GM12864 (cell line): ENCODE results near the gene COIL.

Experiments used
- DNase-seq: peaks from one replicate; pipeline ENCODE4 v3.0.0-alpha.2; 2011; ENCODE audit warnings: low read depth
- H3K4me3 ChIP-seq: 2 replicates; pipeline ENCODE4 v1.5.1; 2011; ENCODE audit warnings: mild to moderate bottlenecking, low read depth, low read length, control low read depth
- TF ChIP-seq, protein P1 (sequence below): IDR thresholded peaks from 2 replicates; pipeline ENCODE4 v1.5.1; 2011; ENCODE audit warnings: low read depth, mild to moderate bottlenecking, moderate library complexity, low read length, control low read depth, inconsistent platforms; ENCODE audit errors: missing control alignments

The COIL gene

DNA sequence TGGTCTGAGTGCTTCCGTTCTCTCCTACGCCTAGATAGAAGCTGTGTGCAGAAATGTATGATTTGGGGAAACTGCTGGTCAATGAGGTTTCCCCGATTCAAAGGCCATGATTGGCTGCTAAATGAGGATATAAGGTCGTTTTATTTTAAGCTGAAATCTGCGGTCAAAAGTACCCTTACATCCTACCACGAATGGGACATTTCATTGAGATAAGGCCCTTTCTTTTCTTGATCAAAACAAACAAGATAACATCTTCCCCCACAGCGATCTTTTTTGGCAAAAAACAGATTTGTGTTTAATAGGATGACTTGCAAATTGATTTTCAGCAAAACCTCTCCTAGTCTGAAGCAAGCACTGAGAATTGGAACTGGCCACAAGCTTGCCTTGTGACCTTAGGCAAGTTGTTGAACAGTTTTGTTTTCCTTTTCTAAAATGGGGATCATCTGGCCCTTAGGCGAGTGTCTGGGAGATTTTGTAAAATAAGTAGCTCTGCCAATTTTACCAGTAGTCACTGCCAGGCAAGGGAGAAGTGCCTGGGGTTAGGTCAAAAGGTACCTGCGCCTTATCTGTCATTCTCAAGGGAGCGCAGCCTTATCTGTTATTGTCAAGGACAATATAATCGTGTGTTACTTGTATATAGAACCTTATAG, 17.7 kb upstream of the COIL start:
- DNase-seq: no peak
- peak overlapping the region; percentile 91 for H3K4me3 ChIP-seq
- TF ChIP-seq, protein P1, sequence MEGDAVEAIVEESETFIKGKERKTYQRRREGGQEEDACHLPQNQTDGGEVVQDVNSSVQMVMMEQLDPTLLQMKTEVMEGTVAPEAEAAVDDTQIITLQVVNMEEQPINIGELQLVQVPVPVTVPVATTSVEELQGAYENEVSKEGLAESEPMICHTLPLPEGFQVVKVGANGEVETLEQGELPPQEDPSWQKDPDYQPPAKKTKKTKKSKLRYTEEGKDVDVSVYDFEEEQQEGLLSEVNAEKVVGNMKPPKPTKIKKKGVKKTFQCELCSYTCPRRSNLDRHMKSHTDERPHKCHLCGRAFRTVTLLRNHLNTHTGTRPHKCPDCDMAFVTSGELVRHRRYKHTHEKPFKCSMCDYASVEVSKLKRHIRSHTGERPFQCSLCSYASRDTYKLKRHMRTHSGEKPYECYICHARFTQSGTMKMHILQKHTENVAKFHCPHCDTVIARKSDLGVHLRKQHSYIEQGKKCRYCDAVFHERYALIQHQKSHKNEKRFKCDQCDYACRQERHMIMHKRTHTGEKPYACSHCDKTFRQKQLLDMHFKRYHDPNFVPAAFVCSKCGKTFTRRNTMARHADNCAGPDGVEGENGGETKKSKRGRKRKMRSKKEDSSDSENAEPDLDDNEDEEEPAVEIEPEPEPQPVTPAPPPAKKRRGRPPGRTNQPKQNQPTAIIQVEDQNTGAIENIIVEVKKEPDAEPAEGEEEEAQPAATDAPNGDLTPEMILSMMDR: no peak

DNA sequence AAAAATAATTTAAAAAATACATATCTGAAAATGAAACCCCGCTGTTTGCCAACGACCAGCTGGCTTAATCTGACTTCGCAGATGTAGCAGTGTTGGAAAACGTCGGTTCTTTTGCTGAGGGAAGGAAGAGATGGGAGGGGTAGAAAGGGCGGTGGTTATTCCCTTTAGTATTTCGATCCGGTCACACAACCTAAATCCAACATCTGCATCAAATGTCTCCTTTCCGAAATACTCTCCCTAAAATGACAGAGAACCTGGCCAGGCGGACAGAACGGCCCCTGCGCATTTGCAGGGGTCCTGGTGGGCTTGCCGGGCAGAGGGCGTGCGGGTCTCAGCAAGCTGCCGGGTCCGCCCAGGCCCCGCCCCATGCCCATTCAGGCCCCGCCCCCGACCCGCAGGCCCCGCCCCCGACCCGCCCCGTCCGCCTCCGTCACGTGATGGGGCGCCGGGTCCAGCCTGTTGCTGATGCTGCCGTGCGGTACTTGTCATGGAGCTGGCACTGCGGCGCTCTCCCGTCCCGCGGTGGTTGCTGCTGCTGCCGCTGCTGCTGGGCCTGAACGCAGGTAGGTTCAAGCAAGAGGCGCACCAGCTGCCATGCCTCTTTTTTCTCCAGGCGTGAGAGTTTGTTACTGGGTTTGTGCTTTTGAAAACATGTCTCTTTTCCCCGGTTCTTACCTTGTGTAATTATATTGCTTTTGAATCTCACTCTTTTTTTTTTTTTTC, 17.0 kb upstream of the COIL start, which contains the start of gene SCPEP1:
Gene SCPEP1, plus strand, starts transcription at position 459 of the 723 bp plus-strand sequence. Its CDS starts 29 bp downstream, at position 488.
- TF ChIP-seq, protein P1: no peak
- no peak for DNase-seq
- peak within 1 kb of the TSS; percentile 91 for H3K4me3 ChIP-seq

DNA sequence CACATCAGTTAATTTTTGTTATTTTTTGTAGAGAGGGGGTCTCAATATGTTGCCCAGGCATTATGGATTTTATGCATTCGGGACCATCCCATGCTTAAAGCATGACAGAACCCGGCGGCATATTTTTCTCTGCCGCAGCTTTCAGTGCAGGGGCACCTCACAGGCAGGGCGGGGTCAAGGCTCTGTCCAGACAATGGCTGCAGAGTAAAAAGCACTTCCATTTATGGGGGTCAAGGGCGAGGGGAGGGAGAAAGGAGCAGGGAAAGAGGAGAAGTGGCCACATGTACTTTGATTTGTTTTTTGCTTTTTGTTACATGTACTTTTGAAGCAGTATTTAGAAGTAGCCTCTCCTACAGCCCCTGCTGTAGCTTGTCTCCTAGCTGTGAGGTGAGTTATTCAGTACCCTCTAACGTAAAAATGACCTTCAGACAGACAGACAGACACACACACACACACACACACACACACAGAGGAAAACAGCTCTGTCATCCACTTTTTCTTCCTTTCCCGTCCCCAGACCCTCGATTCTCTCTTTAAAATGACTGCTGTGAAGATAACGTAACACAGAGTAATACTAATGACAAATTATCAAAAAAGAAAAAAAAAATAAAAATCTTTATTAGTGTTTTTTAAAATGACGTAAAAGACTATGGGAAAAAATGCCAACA, 16.2 kb upstream of the COIL start:
- TF ChIP-seq, protein P1: no peak

DNA sequence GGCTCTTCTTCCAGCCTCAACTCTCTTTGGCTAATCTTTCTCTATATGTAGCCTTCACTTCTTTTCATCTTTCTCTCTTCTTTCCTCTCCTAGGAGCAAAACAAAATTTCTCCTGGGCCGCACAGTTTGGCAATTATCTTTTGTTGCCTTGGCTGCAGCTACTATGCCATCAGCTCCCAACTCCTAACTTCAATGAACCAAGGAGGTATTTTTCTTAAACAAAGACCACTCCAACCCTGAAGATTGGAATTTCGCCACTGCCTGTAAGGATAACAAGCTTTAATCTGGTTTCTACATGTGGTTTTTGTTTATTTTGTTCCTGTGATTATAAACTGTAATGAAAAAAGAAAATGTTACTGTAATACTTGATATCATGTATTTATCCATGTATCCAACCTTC, 14.8 kb upstream of the COIL start:
- TF ChIP-seq, protein P1: no peak
- no peak for DNase-seq
- H3K4me3 ChIP-seq: no peak overlapping the region

More for the DNA sequence above, 16.2 kb upstream of the COIL start:
- DNase-seq: no peak
- peak overlapping the region; percentile 91; the same call in 1 of the 2 replicates for H3K4me3 ChIP-seq

DNA sequence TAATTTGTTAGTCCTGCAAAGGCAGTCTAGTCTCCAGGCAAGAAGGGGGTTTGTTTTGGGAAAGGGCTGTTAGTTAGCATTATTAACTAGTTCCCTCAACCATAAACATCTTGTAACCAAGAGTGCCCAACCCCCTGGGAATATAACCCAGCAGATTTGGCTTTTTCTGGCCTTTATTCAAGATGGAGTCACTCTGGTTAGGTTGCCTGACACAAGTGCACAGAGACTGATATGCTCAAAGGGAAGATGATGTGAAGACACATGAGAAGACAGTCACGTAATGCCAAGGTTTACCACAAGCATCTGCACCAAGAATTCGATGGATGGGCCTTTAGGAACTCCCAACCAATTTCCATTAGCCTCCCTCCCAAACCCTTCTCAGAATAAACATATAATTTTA, 13.2 kb upstream of the COIL start:
- TF ChIP-seq, protein P1: no peak
- no peak overlapping the region for H3K4me3 ChIP-seq
- DNase-seq: no peak

DNA sequence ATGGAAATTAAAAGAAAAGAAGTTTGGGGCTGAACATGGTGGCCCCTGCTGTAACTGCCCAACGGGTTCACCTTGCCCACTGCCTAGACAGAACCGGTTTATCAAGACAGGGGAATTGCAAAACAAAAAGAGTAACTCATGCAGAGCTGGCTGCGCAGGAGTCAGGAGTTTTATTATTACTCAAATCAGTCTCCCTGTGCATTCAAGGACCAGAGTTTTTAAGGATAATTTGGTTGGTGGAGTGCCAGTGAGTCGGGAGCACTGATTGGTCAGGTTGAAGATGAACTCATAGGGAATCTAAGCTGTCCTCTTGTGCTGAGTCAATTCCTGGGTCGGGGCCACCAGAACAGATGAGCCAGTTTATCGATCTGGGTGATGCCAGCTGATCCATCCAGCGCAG, 12.7 kb upstream of the COIL start:
- no peak for DNase-seq
- TF ChIP-seq, protein P1: no peak
- no peak overlapping the region for H3K4me3 ChIP-seq
